Ovary (tissue), 3 donors: ENCODE data around the gene NRDE2.

ENCODE experiments used
- CTCF ChIP-seq, 3 donors: fragments of 450-650 bp in 2 of 3; fragments of 200-600 bp in 1 of 3; IDR thresholded peaks; one replicate each; pipeline versions ENCODE4 v1.5.1 to v1.8.0; 2016 to 2022; ENCODE audit warnings: antibody characterized with exemption in 3 of 3, mild to moderate bottlenecking in 1 of 3
- EP300 ChIP-seq: sonication (generic); formaldehyde crosslinking; IDR thresholded peaks from one replicate; pipeline ENCODE4 v1.6.1; 2017; ENCODE audit warnings: antibody characterized with exemption
- POLR2A ChIP-seq: fragments of 450-650 bp; IDR thresholded peaks from one replicate; pipeline ENCODE4 v1.6.1; 2017; ENCODE audit warnings: antibody characterized with exemption, mild to moderate bottlenecking, moderate library complexity
- donor health status: DM: no; HTN: no; CAD: no.

- no peak for TF ChIP-seq CTCF (IDR thresholded peaks at IDR 0.05)
- TF ChIP-seq POLR2A = no peak
- no peak for TF ChIP-seq EP300
Observed at GRCh38 chr14:90319634-90320541, 11.9 kb downstream of the NRDE2 start.
